Iris pigment epithelial cell (primary cell): ENCODE data around the gene ITPR3.

ENCODE experiments used
- DNase-seq: peaks from one replicate; pipeline ENCODE4 v3.0.0-alpha.2; 2011; ENCODE audit warnings: low read depth

The ITPR3 gene

GRCh38 chr6:33638556-33638955, 17.4 kb downstream of the ITPR3 start:
- no peak for DNase-seq

- no peak for DNase-seq
Measured at GRCh38 chr6:33639559-33639958, 18.4 kb downstream of the ITPR3 start.

DNA sequence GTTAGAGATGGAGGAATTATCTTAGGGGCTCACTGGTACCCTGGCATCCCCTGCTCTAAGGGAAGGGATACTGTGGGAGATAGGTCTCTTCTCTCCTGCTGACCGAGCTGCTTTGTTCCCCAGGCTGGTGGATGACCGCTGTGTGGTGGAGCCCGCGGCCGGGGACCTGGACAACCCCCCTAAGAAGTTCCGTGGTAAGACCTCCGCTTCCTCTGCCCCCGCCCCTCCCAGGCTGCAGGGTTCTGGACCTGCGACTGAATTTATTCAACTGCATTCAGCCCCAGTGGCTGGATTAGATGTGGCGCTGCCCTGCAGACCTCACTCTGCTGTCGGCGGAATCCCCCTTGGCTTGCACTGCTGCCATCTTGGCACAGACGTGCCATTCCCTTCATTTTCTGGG, 19.2 kb downstream of the ITPR3 start:
- DNase-seq, result no peak

- no peak for DNase-seq
Measured at GRCh38 chr6:33641144-33641543, 20.0 kb downstream of the ITPR3 start.

- no peak for DNase-seq
Measured at GRCh38 chr6:33641602-33642001, 20.5 kb downstream of the ITPR3 start.

- no peak for DNase-seq
Measured at GRCh38 chr6:33642897-33643296, 21.8 kb downstream of the ITPR3 start.

DNA sequence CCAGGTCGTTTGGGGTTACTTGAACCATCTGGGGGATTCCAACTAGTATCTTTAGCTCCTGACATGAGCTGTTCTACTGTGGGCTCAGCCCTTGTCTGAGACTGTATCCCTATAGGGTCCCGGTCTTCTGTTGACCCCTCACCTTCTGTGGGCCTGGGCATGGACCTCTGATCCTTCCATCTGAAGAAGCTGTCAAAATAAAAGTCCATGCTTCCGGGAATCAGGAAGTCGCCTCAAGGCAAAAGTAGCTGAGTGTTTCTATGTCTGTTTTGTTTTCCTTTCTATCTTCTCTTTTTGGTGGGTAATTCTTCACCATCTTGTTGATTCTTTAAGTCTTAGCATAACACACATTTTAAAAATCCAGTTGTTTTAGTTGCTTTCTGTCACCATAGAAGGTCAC, 30.3 kb downstream of the ITPR3 start:
- DNase-seq, result no peak

DNA sequence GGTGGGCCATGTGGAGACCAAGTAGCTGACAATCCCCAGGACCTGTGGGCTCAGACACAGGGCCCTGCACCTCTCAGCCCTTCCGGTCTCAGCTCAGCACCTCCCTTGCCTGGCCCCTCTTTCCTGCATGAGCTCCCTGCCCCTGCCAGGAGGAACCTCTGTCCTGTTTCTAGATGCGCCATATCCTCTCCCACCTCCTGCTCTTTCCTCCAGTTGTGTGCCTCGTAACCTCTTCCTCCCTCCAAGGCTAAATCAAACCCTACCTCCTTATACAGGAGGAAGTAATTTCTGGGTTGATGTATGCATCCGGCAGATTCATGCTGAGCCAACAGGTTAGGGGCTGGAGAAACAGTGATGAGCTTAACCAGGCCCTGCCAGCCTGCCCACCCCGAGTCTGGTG, 30.9 kb downstream of the ITPR3 start:
- DNase-seq, result no peak

DNA sequence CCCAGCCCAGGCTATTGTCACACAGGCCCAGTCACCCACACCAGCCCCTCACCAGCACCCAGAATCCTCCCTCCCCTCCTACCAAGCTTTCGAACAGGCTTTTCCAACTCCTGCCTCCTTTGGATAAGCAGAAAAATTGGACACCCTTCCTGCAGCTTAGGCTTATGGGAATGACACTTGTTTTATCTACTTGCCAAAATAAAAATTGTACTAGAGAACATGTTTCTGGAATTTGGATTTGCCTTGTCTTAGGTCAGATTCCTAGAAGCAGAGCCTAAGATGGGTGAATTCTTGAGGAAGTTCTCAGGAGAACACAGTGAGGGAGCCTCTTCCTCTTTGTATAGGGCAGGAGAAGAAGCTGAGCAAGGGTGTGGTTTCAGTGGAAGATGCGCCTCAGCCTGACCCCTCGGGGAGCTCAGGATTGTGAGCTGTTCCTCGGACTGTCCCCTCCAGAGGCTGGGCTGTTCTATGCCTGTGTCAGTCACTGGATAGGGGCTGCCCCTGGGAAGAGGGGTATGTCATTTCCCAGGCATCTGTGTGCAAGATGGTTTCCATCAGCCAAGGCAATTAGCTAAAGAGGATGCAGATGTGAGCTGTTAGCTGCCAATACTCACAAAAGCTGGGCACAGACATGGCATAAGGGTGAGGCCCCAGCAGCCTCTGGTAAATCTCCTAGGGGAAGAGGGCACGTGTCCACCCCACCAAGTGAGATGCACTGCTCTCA, 33.9 kb downstream of the ITPR3 start:
- DNase-seq, result no peak

DNA sequence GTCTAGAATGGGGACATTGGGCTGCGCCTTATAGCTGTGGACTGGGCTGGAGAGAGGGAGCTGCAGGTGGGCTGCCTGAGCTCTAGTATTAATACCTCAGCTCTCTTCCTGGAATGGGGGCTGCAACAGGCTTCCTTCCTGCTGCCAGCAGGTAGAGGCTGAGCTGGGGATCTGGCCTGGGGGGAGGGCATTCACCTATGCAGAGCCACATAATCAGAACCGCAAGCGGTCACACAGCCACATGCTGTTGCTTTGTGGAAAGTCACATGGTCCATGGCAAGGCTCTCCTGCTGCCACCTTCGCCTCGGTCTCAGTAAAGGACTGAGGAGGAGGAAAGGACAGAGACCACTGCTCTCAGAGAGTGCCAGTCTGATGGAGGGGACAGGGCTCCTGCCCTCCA, 35.7 kb downstream of the ITPR3 start:
- no peak for DNase-seq

DNA sequence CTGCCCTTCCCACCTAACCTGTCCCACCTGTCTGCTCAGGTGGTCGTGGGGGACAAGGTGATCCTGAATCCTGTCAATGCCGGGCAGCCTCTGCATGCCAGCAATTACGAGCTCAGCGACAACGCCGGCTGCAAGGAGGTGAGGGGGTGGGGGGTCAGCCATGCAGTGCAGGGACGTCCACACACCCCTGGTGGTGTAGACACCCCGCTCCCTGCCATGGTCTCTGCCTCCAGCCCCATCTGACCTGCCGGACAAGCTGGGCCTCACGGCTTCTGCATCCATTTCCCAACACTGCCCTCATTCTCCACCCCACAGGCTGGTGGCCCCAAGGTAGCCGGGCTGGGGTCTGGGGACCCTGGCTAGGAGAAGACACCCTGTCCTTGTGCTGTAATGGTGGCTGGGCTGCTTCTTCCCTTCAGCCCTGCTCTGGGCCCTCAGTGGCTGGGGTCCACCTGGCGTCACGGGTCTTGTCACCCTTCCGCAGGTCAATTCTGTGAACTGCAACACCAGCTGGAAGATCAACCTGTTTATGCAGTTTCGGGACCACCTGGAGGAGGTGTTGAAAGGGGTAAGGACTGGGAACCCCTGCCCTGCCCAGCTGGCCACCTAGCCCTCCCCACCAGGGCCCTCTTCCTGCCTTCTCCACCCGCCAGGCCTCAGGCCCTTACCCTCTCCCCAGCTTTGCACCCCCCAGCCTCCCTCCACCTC, 38.0 kb downstream of the ITPR3 start:
- DNase-seq, result no peak

GRCh38 chr6:33659986-33660385, 38.9 kb downstream of the ITPR3 start:
- DNase-seq, result no peak

GRCh38 chr6:33661106-33661838, 40.1 kb downstream of the ITPR3 start:
- DNase-seq, result no peak

- DNase-seq, result no peak
Measured at GRCh38 chr6:33662318-33662717, 41.2 kb downstream of the ITPR3 start.

GRCh38 chr6:33663028-33663427, 41.9 kb downstream of the ITPR3 start:
- DNase-seq, result no peak

- no peak for DNase-seq
Measured at GRCh38 chr6:33663727-33664449, 42.8 kb downstream of the ITPR3 start.

- DNase-seq, result no peak
Measured at GRCh38 chr6:33664506-33665057, 43.5 kb downstream of the ITPR3 start.

DNA sequence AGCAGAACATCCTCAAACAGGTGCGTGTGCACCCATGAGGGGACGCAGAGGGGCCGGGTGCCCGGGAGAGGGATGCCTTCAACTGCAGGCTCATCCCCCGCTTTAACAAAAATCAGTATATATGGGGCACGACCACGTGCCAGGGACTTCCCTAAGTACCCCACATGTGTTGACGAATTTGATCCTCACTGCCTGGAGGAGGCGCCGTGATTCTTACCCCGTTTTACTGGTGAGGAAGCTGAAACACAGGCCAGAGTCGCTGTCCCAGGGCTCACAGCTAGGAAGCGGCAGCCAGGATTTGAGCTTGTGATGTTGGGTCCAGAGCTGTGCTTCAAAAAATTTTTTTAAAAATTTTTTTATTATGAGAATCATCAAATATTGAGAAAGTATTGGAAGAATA, 44.8 kb downstream of the ITPR3 start:
- DNase-seq, result no peak

DNA sequence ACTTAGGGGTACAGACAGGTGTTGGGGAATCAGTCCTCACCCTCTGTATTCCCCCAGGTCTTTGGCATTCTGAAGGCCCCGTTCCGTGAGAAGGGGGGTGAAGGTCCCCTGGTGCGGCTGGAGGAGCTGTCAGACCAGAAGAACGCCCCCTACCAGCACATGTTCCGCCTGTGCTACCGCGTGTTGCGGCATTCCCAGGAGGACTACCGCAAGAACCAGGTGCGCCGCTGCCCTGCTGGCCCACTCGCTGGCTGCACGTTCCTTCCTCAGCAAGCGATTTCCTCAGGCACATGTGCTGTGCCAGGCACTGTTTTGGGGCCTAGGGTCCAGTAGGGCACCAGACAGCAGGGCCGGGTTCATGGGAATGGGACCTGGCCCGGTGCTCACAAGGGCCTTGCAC, 46.0 kb downstream of the ITPR3 start:
- no peak for DNase-seq

DNA sequence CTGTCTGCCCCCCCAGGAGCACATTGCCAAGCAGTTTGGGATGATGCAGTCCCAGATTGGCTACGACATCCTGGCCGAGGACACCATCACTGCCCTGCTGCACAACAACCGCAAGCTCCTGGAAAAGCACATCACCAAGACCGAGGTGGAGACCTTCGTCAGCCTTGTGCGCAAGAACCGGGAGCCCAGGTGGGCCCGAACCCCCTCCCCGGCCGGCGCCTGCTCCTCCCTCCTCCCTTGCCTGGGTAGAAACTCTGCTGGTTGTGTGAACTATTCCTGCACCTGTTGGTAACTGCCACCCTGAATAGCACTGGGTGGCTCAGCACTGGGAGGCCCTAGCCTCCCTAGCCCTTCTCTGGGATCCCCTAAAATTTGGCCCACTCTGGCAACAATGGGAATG, 46.7 kb downstream of the ITPR3 start:
- no peak for DNase-seq

GRCh38 chr6:33668328-33668727, 47.2 kb downstream of the ITPR3 start:
- no peak for DNase-seq

DNA sequence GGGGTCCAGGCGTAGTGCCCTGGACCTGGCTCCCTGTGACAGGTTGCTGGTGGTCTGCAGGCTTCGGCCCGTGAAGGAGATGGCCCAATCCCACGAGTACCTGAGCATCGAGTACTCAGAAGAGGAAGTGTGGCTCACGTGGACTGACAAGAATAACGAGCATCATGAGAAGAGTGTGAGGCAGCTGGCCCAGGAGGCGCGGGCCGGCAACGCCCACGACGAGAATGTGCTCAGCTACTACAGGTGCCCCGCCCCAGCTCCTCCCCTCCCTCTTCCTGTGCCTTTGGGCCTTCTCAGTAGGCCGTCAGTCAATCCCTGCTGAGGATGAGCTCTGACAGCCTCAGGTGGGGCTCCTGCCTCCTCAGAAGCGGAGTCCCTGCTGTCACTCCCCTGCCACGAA, 47.8 kb downstream of the ITPR3 start:
- DNase-seq, result no peak
